Measurements from ENCODE around the gene EN2. TPM values are rescaled to one million over a fixed set of nuclear protein-coding genes. Genes with fewer than 3 reads are reported as not detected.

Gene EN2
- polyA plus RNA-seq, 1 donor, result not detected

GRCh38 chr7:155489158-155489840, 31.4 kb downstream of the EN2 start:
- H3K27me3 ChIP-seq (ENCODE audit: control insufficient read depth, insufficient read depth, low read length), result peaks cover 79% of the 10 kb centered on the region

GRCh38 chr7:155489862-155490696, 32.1 kb downstream of the EN2 start:
- H3K4me1 ChIP-seq (ENCODE audit: control insufficient read depth, insufficient read depth, low read length), result peaks cover 2% of the 10 kb centered on the region
- peaks cover 76% of the 10 kb centered on the region for H3K27me3 ChIP-seq (ENCODE audit: control insufficient read depth, insufficient read depth, low read length)
- H3K9me3 ChIP-seq (ENCODE audit: control insufficient read depth, low read depth, low read length), result peaks cover 7% of the 10 kb centered on the region
- H3K36me3 ChIP-seq (ENCODE audit: control insufficient read depth, insufficient read depth, low read length), result no peaks in the 10 kb centered on the region
- no CpG with 5 or more reads among the region's 32 CpGs for WGBS (ENCODE audit: insufficient coverage, low lambda C conversion rate)
- H3K27ac ChIP-seq (ENCODE audit: low read length), result no peak overlapping the region
- peak overlapping the region; percentile 23 for H3K4me3 ChIP-seq (ENCODE audit: low read length)
- DNase-seq, result no peak

More at GRCh38 chr7:155489158-155489840, 31.4 kb downstream of the EN2 start:
- H3K36me3 ChIP-seq (ENCODE audit: control insufficient read depth, insufficient read depth, low read length), result no peaks in the 10 kb centered on the region
- WGBS (ENCODE audit: insufficient coverage, low lambda C conversion rate), result no CpG with 5 or more reads among the region's 20 CpGs
- H3K27ac ChIP-seq (ENCODE audit: low read length), result no peak overlapping the region
- no peak for DNase-seq
- no peak overlapping the region for H3K4me3 ChIP-seq (ENCODE audit: low read length)
- H3K4me1 ChIP-seq (ENCODE audit: control insufficient read depth, insufficient read depth, low read length), result peaks cover 2% of the 10 kb centered on the region
- peaks cover 7% of the 10 kb centered on the region for H3K9me3 ChIP-seq (ENCODE audit: control insufficient read depth, low read depth, low read length)

GRCh38 chr7:155490697-155491628, 33.0 kb downstream of the EN2 start:
- peaks cover 74% of the 10 kb centered on the region for H3K27me3 ChIP-seq (ENCODE audit: control insufficient read depth, insufficient read depth, low read length)
- WGBS (ENCODE audit: insufficient coverage, low lambda C conversion rate), result no CpG with 5 or more reads among the region's 47 CpGs
- DNase-seq, result peak in 1 of 2 donors; percentile 37
- H3K27ac ChIP-seq (ENCODE audit: low read length), result no peak overlapping the region
- H3K4me3 ChIP-seq (ENCODE audit: low read length), result peak overlapping the region; percentile 23
- H3K4me1 ChIP-seq (ENCODE audit: control insufficient read depth, insufficient read depth, low read length), result peaks cover 2% of the 10 kb centered on the region
- H3K36me3 ChIP-seq (ENCODE audit: control insufficient read depth, insufficient read depth, low read length), result no peaks in the 10 kb centered on the region
- H3K9me3 ChIP-seq (ENCODE audit: control insufficient read depth, low read depth, low read length), result peaks cover 7% of the 10 kb centered on the region

- WGBS (ENCODE audit: insufficient coverage, low lambda C conversion rate), result 59% methylated on average over 2 of the region's 11 CpGs
- H3K36me3 ChIP-seq (ENCODE audit: control insufficient read depth, insufficient read depth, low read length), result no peaks in the 10 kb centered on the region
- no peak overlapping the region for H3K27ac ChIP-seq (ENCODE audit: low read length)
- no peak for DNase-seq
- H3K27me3 ChIP-seq (ENCODE audit: control insufficient read depth, insufficient read depth, low read length), result peaks cover 78% of the 10 kb centered on the region
- H3K4me1 ChIP-seq (ENCODE audit: control insufficient read depth, insufficient read depth, low read length), result peaks cover 2% of the 10 kb centered on the region
- H3K4me3 ChIP-seq (ENCODE audit: low read length), result no peak overlapping the region
- H3K9me3 ChIP-seq (ENCODE audit: control insufficient read depth, low read depth, low read length), result peaks cover 10% of the 10 kb centered on the region
Measured at GRCh38 chr7:155491812-155492211, 33.9 kb downstream of the EN2 start.

- Histone ChIP-seq H3K27me3 (ENCODE audit: control insufficient read depth, insufficient read depth, low read length) (peaks cover 81% of the 10 kb centered on the region), H3K4me1 (ENCODE audit: control insufficient read depth, insufficient read depth, low read length) (peaks cover 2% of the 10 kb centered on the region)
Measured at GRCh38 chr7:155493744-155494538, 36.0 kb downstream of the EN2 start.

GRCh38 chr7:155494551-155494950, 36.6 kb downstream of the EN2 start:
- no peak overlapping the region for H3K4me3 ChIP-seq (ENCODE audit: low read length)
- no peaks in the 10 kb centered on the region for H3K36me3 ChIP-seq (ENCODE audit: control insufficient read depth, insufficient read depth, low read length)
- no peak overlapping the region for H3K27ac ChIP-seq (ENCODE audit: low read length)
- no peak for DNase-seq
- WGBS (ENCODE audit: insufficient coverage, low lambda C conversion rate), result no CpG with 5 or more reads among the region's 16 CpGs
- peaks cover 11% of the 10 kb centered on the region for H3K9me3 ChIP-seq (ENCODE audit: control insufficient read depth, low read depth, low read length)
- H3K27me3 ChIP-seq (ENCODE audit: control insufficient read depth, insufficient read depth, low read length), result peaks cover 80% of the 10 kb centered on the region
- H3K4me1 ChIP-seq (ENCODE audit: control insufficient read depth, insufficient read depth, low read length), result peaks cover 2% of the 10 kb centered on the region

More at GRCh38 chr7:155493744-155494538, 36.0 kb downstream of the EN2 start:
- no CpG with 5 or more reads among the region's 33 CpGs for WGBS (ENCODE audit: insufficient coverage, low lambda C conversion rate)
- Histone ChIP-seq H3K4me3 (ENCODE audit: low read length) (no peak overlapping the region), H3K36me3 (ENCODE audit: control insufficient read depth, insufficient read depth, low read length) (no peaks in the 10 kb centered on the region), H3K27ac (ENCODE audit: low read length) (no peak overlapping the region), H3K9me3 (ENCODE audit: control insufficient read depth, low read depth, low read length) (peaks cover 11% of the 10 kb centered on the region)
- DNase-seq, result no peak

GRCh38 chr7:155495440-155496248, 37.7 kb downstream of the EN2 start:
- peaks cover 76% of the 10 kb centered on the region for H3K27me3 ChIP-seq (ENCODE audit: control insufficient read depth, insufficient read depth, low read length)
- WGBS (ENCODE audit: insufficient coverage, low lambda C conversion rate), result no CpG with 5 or more reads among the region's 13 CpGs
- no peak overlapping the region for H3K4me3 ChIP-seq (ENCODE audit: low read length)
- H3K27ac ChIP-seq (ENCODE audit: low read length), result no peak overlapping the region
- no peaks in the 10 kb centered on the region for H3K4me1 ChIP-seq (ENCODE audit: control insufficient read depth, insufficient read depth, low read length)
- H3K36me3 ChIP-seq (ENCODE audit: control insufficient read depth, insufficient read depth, low read length), result no peaks in the 10 kb centered on the region
- no peak for DNase-seq
- H3K9me3 ChIP-seq (ENCODE audit: control insufficient read depth, low read depth, low read length), result peaks cover 11% of the 10 kb centered on the region

- whole genome bisulfite sequencing (ENCODE audit: insufficient coverage, low lambda C conversion rate), result 86% methylated on average over 5 of the region's 23 CpGs
- peaks cover 4% of the 10 kb centered on the region for H3K9me3 ChIP-seq (ENCODE audit: control insufficient read depth, low read depth, low read length)
- peak in 1 of 2 donors; percentile 24 for DNase-seq
- peaks cover 75% of the 10 kb centered on the region for H3K27me3 ChIP-seq (ENCODE audit: control insufficient read depth, insufficient read depth, low read length)
- no peaks in the 10 kb centered on the region for H3K4me1 ChIP-seq (ENCODE audit: control insufficient read depth, insufficient read depth, low read length)
- no peak overlapping the region for H3K27ac ChIP-seq (ENCODE audit: low read length)
- no peak overlapping the region for H3K4me3 ChIP-seq (ENCODE audit: low read length)
- no peaks in the 10 kb centered on the region for H3K36me3 ChIP-seq (ENCODE audit: control insufficient read depth, insufficient read depth, low read length)
Measured at GRCh38 chr7:155496267-155497005, 38.5 kb downstream of the EN2 start.
